Activated CD8-positive, alpha-beta T cell treated with anti-CD3 and anti-CD28 coated beads, Interleukin-2, amount 10 ng/mL, durations not matched to agents 7 days and 5 days (primary cell): ENCODE results near the gene BAZ1A. TPM values are rescaled to one million over a fixed set of nuclear protein-coding genes. Genes with fewer than 3 reads are reported as not detected.

Experiments used
- ATAC-seq: fragments of 150-1000 bp; cut with Tn5 transposase; one replicate; pipeline ENCODE4 v1.10.0; 2021; ENCODE audit warnings: moderate library complexity
- CTCF ChIA-PET: fragments of 350-600 bp; sonication (Branson Sonifier 250); formaldehyde crosslinking; loops from one replicate; lab custom pipeline; 2021; ENCODE audit warnings: antibody characterized with exemption; lab: Charles Lee
- POLR2A ChIA-PET: fragments of 350-600 bp; sonication (Branson Sonifier 250); formaldehyde crosslinking; loops from one replicate; lab custom pipeline; 2021; ENCODE audit warnings: antibody characterized with exemption; lab: Charles Lee
- DNase-seq: peaks from one replicate; pipeline ENCODE4 v3.0.0-alpha.2; 2020
- H3K27ac Mint-ChIP-seq: one replicate; pipeline ENCODE4 v1.8.0; 2021; ENCODE audit warnings: mild to moderate bottlenecking, mixed read lengths
- H3K27me3 Mint-ChIP-seq: one replicate; pipeline ENCODE4 v1.8.0; 2021; ENCODE audit warnings: low read depth, mixed read lengths
- H3K36me3 Mint-ChIP-seq: one replicate; pipeline ENCODE4 v1.8.0; 2021; ENCODE audit warnings: low read depth, mixed read lengths
- H3K4me1 Mint-ChIP-seq: one replicate; pipeline ENCODE4 v1.8.0; 2021; ENCODE audit warnings: low read depth, mixed read lengths
- H3K4me3 Mint-ChIP-seq: one replicate; pipeline ENCODE4 v1.8.0; 2021; ENCODE audit warnings: mild to moderate bottlenecking, mixed read lengths
- H3K9me3 Mint-ChIP-seq: one replicate; pipeline ENCODE4 v1.8.0; 2022; ENCODE audit warnings: mixed read lengths; ENCODE audit not compliant: insufficient read depth
- total RNA-seq, 2 experiments: library from RNA; stranded (reverse); gene quantifications; one replicate each; pipeline ENCODE4 v1.2.3, GENCODE V29; 2021

The BAZ1A gene
- total RNA-seq, 2 experiments from 2014 or later, result 52.7 to 54.2 TPM

GRCh38 chr14:34851395-34851794 is 23.8 kb downstream of the BAZ1A start:
- DNase-seq (no peak), ATAC-seq (no peak)
- Mint-ChIP-seq H3K9me3 (no peaks in the 10 kb centered on the region), H3K27me3 (no peaks in the 10 kb centered on the region), H3K27ac (no peak overlapping the region), H3K36me3 (peaks cover 48% of the 10 kb centered on the region), H3K4me3 (no peak overlapping the region), H3K4me1 (peaks cover 7% of the 10 kb centered on the region)
- POLR2A ChIA-PET, result interaction anchor here (2.1 kb wide), 1 partner anchor 22 kb away, joined by 4 read pairs; no protein-coding TSS in a partner anchor
- CTCF ChIA-PET, result no interaction called here

DNA sequence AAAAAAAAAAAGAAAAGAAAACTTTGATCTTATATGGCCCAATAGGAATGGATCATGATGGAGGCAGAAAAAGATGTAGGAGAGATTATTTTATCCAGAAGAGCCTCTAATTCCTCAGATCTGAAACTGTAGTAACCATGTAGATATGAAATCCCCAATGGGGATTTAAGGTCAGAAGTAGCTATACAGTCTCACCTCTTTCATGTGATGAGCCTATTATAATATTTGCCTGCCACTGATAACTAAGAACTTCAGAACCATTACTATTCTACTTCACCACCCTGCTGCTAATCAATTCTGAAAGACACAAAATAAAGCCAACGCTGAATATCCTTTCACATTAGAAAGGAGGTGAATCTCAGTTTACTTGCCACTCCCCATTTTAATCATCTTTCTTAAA is 29.3 kb downstream of the BAZ1A start:
- H3K4me1 Mint-ChIP-seq, result peaks cover 15% of the 10 kb centered on the region
- H3K9me3 Mint-ChIP-seq, result no peaks in the 10 kb centered on the region
- ChIA-PET CTCF (no interaction called here), POLR2A (interaction anchor here (1.1 kb wide), 1 partner anchor 28 kb away, joined by 3 read pairs; no protein-coding TSS in a partner anchor)
- H3K27ac Mint-ChIP-seq, result no peak overlapping the region
- H3K27me3 Mint-ChIP-seq, result no peaks in the 10 kb centered on the region
- no peak overlapping the region for H3K4me3 Mint-ChIP-seq
- no peak for ATAC-seq
- no peak for DNase-seq
- H3K36me3 Mint-ChIP-seq, result peaks cover 48% of the 10 kb centered on the region

DNA sequence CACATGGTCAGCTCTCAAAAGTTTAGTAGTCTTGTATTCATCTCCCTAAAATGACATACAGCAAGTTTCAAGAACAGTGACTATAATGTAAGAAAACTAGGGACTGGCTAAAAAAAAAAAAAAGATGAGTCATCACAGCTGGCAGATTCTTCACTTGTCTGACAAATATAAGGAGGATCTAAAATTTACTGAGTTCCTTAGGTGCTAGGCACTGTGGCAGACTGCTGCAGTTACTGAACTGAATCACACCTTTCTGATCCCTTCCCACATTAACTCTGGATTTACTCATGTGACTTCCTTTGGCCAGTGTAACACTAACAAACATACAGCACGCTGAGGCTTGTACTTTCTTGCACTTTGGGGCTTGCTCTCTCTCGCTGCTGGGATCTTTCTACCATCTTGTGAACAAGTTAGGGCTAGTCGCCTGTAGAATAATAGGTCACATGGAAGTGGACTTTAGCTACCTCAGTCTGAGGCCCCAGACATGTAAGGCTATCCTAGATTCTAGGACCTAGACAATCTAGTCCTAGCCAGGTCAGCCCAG is 32.1 kb downstream of the BAZ1A start:
- no peak overlapping the region for H3K4me3 Mint-ChIP-seq
- H3K36me3 Mint-ChIP-seq, result peaks cover 48% of the 10 kb centered on the region
- ChIA-PET POLR2A (interaction anchor here (0.8 to 0.9 kb wide), 2 partner anchors 13 to 15 kb away, joined by 3 to 4 read pairs; no protein-coding TSS in a partner anchor), CTCF (no interaction called here)
- no peaks in the 10 kb centered on the region for H3K27me3 Mint-ChIP-seq
- DNase-seq (no peak), ATAC-seq (no peak)
- H3K27ac Mint-ChIP-seq, result peak overlapping the region; percentile 72
- H3K4me1 Mint-ChIP-seq, result peaks cover 18% of the 10 kb centered on the region
- no peaks in the 10 kb centered on the region for H3K9me3 Mint-ChIP-seq

- CTCF ChIA-PET, result no interaction called here
- ATAC-seq (no peak), DNase-seq (no peak)
- H3K27me3 Mint-ChIP-seq, result no peaks in the 10 kb centered on the region
- H3K36me3 Mint-ChIP-seq, result peaks cover 27% of the 10 kb centered on the region
- H3K9me3 Mint-ChIP-seq, result no peaks in the 10 kb centered on the region
- peaks cover 27% of the 10 kb centered on the region for H3K4me1 Mint-ChIP-seq
- no peak overlapping the region for H3K27ac Mint-ChIP-seq
- POLR2A ChIA-PET, result no interaction called here
- H3K4me3 Mint-ChIP-seq, result no peak overlapping the region
These were observed 37.3 kb downstream of the BAZ1A start for GRCh38 chr14:34837801-34838322.

DNA sequence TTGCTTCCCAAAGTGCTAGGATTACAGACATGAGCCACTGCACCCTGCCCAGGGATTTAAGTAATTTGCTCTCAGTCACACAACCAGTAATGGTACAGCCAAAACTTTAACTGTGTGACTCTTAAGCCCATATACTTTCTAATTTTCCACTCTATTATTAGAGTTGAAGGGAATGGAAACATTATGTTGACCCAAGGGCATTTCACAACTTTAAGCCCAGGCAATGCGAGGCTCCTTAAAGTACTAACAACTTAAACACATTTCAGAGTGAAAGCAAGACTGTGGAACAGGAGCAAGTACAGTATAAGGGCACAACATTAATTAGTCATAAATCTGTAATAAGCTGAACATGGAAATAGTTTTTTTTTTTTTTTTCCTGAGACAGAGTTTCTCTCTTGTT is 39.8 kb downstream of the BAZ1A start:
- Mint-ChIP-seq H3K4me3 (no peak overlapping the region), H3K4me1 (peaks cover 35% of the 10 kb centered on the region), H3K27ac (no peak overlapping the region), H3K27me3 (no peaks in the 10 kb centered on the region), H3K36me3 (peaks cover 25% of the 10 kb centered on the region), H3K9me3 (no peaks in the 10 kb centered on the region)
- ChIA-PET POLR2A (no interaction called here), CTCF (interaction anchor here (1.2 kb wide), 1 partner anchor 112 kb away, joined by 3 read pairs; no protein-coding TSS in a partner anchor)
- ATAC-seq (no peak), DNase-seq (no peak)

GRCh38 chr14:34833549-34834523 is 41.3 kb downstream of the BAZ1A start:
- Mint-ChIP-seq H3K27ac (peak overlapping the region; percentile 63), H3K4me3 (no peak overlapping the region), H3K9me3 (no peaks in the 10 kb centered on the region), H3K36me3 (peaks cover 26% of the 10 kb centered on the region), H3K27me3 (no peaks in the 10 kb centered on the region), H3K4me1 (peaks cover 39% of the 10 kb centered on the region)
- POLR2A ChIA-PET, result interaction anchor here (0.7 to 1.2 kb wide), 2 partner anchors 178 to 212 kb away, joined by 3 read pairs; partner anchors contain the start of gene FAM177A1
- CTCF ChIA-PET, result interaction anchor here (1.0 to 1.7 kb wide), 5 partner anchors 11 to 111 kb away, joined by 3 to 4 read pairs (median 3); no protein-coding TSS in a partner anchor
- DNase-seq, result no peak
- ATAC-seq, result peak; percentile 71

- H3K4me3 Mint-ChIP-seq, result no peak overlapping the region
- POLR2A ChIA-PET, result no interaction called here
- H3K27ac Mint-ChIP-seq, result peak overlapping the region; percentile 43
- H3K9me3 Mint-ChIP-seq, result no peaks in the 10 kb centered on the region
- ATAC-seq (no peak), DNase-seq (no peak)
- H3K4me1 Mint-ChIP-seq, result peaks cover 15% of the 10 kb centered on the region
- CTCF ChIA-PET, result interaction anchor here (1.3 kb wide), 1 partner anchor 104 kb away, joined by 3 read pairs; no protein-coding TSS in a partner anchor
- H3K27me3 Mint-ChIP-seq, result no peaks in the 10 kb centered on the region
- H3K36me3 Mint-ChIP-seq, result peaks cover 52% of the 10 kb centered on the region
These were observed 48.5 kb downstream of the BAZ1A start for GRCh38 chr14:34826661-34827060.

- ChIA-PET CTCF (interaction anchor here (0.6 kb wide), 1 partner anchor 300 kb away, joined by 3 read pairs; no protein-coding TSS in a partner anchor), POLR2A (no interaction called here)
- no peak overlapping the region for H3K4me3 Mint-ChIP-seq
- H3K27ac Mint-ChIP-seq, result no peak overlapping the region
- DNase-seq (no peak), ATAC-seq (no peak)
- H3K36me3 Mint-ChIP-seq, result peaks cover 53% of the 10 kb centered on the region
- no peaks in the 10 kb centered on the region for H3K27me3 Mint-ChIP-seq
- H3K9me3 Mint-ChIP-seq, result no peaks in the 10 kb centered on the region
- H3K4me1 Mint-ChIP-seq, result peaks cover 8% of the 10 kb centered on the region
These were observed 50.3 kb downstream of the BAZ1A start for GRCh38 chr14:34824826-34825225.

- peaks cover 53% of the 10 kb centered on the region for H3K36me3 Mint-ChIP-seq
- H3K4me1 Mint-ChIP-seq, result peaks cover 4% of the 10 kb centered on the region
- POLR2A ChIA-PET, result no interaction called here
- no peak overlapping the region for H3K27ac Mint-ChIP-seq
- DNase-seq (no peak), ATAC-seq (no peak)
- no peak overlapping the region for H3K4me3 Mint-ChIP-seq
- H3K27me3 Mint-ChIP-seq, result no peaks in the 10 kb centered on the region
- no peaks in the 10 kb centered on the region for H3K9me3 Mint-ChIP-seq
- CTCF ChIA-PET, result no interaction called here
These were observed 50.9 kb downstream of the BAZ1A start for GRCh38 chr14:34824256-34824655.

- Mint-ChIP-seq H3K9me3 (no peaks in the 10 kb centered on the region), H3K27me3 (no peaks in the 10 kb centered on the region), H3K36me3 (peaks cover 34% of the 10 kb centered on the region), H3K27ac (no peak overlapping the region), H3K4me1 (no peaks in the 10 kb centered on the region), H3K4me3 (no peak overlapping the region)
- ATAC-seq, result no peak
- DNase-seq, result no peak
- POLR2A ChIA-PET, result no interaction called here
- CTCF ChIA-PET, result no interaction called here
These were observed 57.4 kb downstream of the BAZ1A start for GRCh38 chr14:34817768-34818167.

- Mint-ChIP-seq H3K4me1 (peaks cover 10% of the 10 kb centered on the region), H3K9me3 (peaks cover 10% of the 10 kb centered on the region), H3K27me3 (no peaks in the 10 kb centered on the region), H3K4me3 (no peak overlapping the region), H3K27ac (no peak overlapping the region), H3K36me3 (peaks cover 52% of the 10 kb centered on the region)
- ATAC-seq (no peak), DNase-seq (no peak)
- POLR2A ChIA-PET, result no interaction called here
- CTCF ChIA-PET, result no interaction called here
These were observed 65.1 kb downstream of the BAZ1A start for GRCh38 chr14:34810028-34810427.
